Breast epithelium (tissue), 4 donors: ENCODE measurements around the gene PKD2L1. TPM values are rescaled to one million over a fixed set of nuclear protein-coding genes. Genes with fewer than 3 reads are reported as not detected.
A peak's percentile ranks its signal among the peaks of the same experiment; 100 is the strongest.

Source experiments
- DNase-seq, 2 donors: peaks; one replicate each; pipeline ENCODE4 v3.0.0-alpha.2; 2019; ENCODE audit warnings: low spot score in 2 of 2
- H3K27ac ChIP-seq, 2 donors: fragments of 200-600 bp; sonication (generic) in 1 of 2; one replicate each; pipeline ENCODE4 v1.5.1; 2016 to 2019; ENCODE audit warnings: mild to moderate bottlenecking in 1 of 2
- H3K27me3 ChIP-seq, 2 donors: fragments of 200-600 bp; sonication (generic) in 1 of 2; one replicate each; pipeline versions ENCODE4 v1.5.1 to v1.6.0; 2017 to 2019; ENCODE audit warnings: control low read depth in 1 of 2, mild to moderate bottlenecking in 1 of 2
- H3K36me3 ChIP-seq: fragments of 200-600 bp; one replicate; pipeline ENCODE4 v1.5.1; 2019
- H3K4me1 ChIP-seq, 2 donors: fragments of 200-600 bp; sonication (generic); one replicate each; pipeline ENCODE4 v1.5.1; 2016 to 2019; ENCODE audit warnings: control low read depth in 1 of 2
- H3K4me3 ChIP-seq, 3 donors: fragments of 200-600 bp; sonication (generic); 1 replicate in 2 of 3; 2 replicates in 1 of 3; pipeline ENCODE4 v1.5.1; 2016 to 2019; ENCODE audit warnings: mild to moderate bottlenecking in 3 of 3, moderate library complexity in 2 of 3
- H3K9me3 ChIP-seq, 2 donors: fragments of 200-600 bp; sonication (generic) in 1 of 2; one replicate each; pipeline ENCODE4 v1.5.1; 2016 to 2019; ENCODE audit warnings: control low read depth in 1 of 2
- CTCF ChIP-seq, 3 donors: fragments of 450-650 bp; IDR thresholded peaks; one replicate each; pipeline ENCODE4 v1.5.1; 2016 to 2017; ENCODE audit warnings: antibody characterized with exemption in 3 of 3, mild to moderate bottlenecking in 3 of 3, moderate library complexity in 3 of 3
- POLR2A ChIP-seq: fragments of 450-650 bp; IDR thresholded peaks from one replicate; pipeline ENCODE4 v1.6.1; 2016; ENCODE audit warnings: antibody characterized with exemption, mild to moderate bottlenecking, moderate library complexity
- POLR2AphosphoS5 ChIP-seq, 3 donors: sonication (generic); formaldehyde crosslinking; IDR thresholded peaks; one replicate each; pipeline ENCODE4 v1.6.1; 2017; ENCODE audit warnings: antibody characterized with exemption in 3 of 3
- intact Hi-C: fragments of 100-400 bp; cut with DNase I; formaldehyde crosslinking; loops from one replicate; pipeline ENCODE4 v1.15.1; 2023; ENCODE audit warnings: low total_unique reads
- total RNA-seq, 3 donors: library from RNA; depleted of rRNA; stranded (reverse); fragments of >200 nt; gene quantifications; one replicate each; pipeline ENCODE4 v1.1.0, GENCODE V29; 2016

The PKD2L1 gene
- total RNA-seq, 3 donors from 2014 or later, result 0.32 to 1.5 TPM; not detected in 1

- peak overlapping the region; percentile 54 to 84 (median 71) for H3K4me3 ChIP-seq
- H3K36me3 ChIP-seq, result no peaks in the 10 kb centered on the region
- peak overlapping the region in 1 of 2 donors; percentile 4 for H3K27ac ChIP-seq
- TF ChIP-seq POLR2A (no peak), POLR2AphosphoS5 (IDR thresholded peaks at IDR 0.05) (no peak), CTCF (IDR thresholded peaks at IDR 0.05) (no peak)
- H3K27me3 ChIP-seq, result no peaks in the 10 kb centered on the region
- intact Hi-C loops, result no loop called here
- peaks cover 0 to 3% of the 10 kb centered on the region in 2 donors for H3K4me1 ChIP-seq
- H3K9me3 ChIP-seq, result no peaks in the 10 kb centered on the region
- no peak for DNase-seq
Measured at GRCh38 chr10:100347568-100348195, 17.7 kb upstream of the PKD2L1 start.

- Histone ChIP-seq H3K27me3 (no peaks in the 10 kb centered on the region), H3K9me3 (no peaks in the 10 kb centered on the region), H3K4me1 (peaks cover 0 to 3% of the 10 kb centered on the region in 2 donors), H3K36me3 (no peaks in the 10 kb centered on the region), H3K27ac (peak within 1 kb of the TSS; percentile 4 to 67), H3K4me3 (peak within 1 kb of the TSS; percentile 54 to 84 (median 71))
- intact Hi-C loops, result no loop called here
- TF ChIP-seq POLR2AphosphoS5 (IDR thresholded peaks at IDR 0.05), result peak in 1 of 3 donors; percentile 32
- no peak for TF ChIP-seq POLR2A
- peak; percentile 78 to 87 for DNase-seq
Measured at GRCh38 chr10:100346765-100347567, 16.9 kb upstream of the PKD2L1 start, which contains the start of gene SCD. Gene SCD (plus strand): TSS chr10:100347233. CDS start chr10:100347505, 272 bp downstream.

- Histone ChIP-seq H3K4me3 (peak overlapping the region; percentile 54 to 84 (median 71)), H3K36me3 (no peaks in the 10 kb centered on the region), H3K9me3 (no peaks in the 10 kb centered on the region), H3K27me3 (no peaks in the 10 kb centered on the region), H3K27ac (peak overlapping the region; percentile 4 to 67), H3K4me1 (peaks cover 0 to 3% of the 10 kb centered on the region in 2 donors)
- intact Hi-C loops, result no loop called here
- no peak for TF ChIP-seq CTCF (IDR thresholded peaks at IDR 0.05)
- no peak for TF ChIP-seq POLR2A
- no peak for TF ChIP-seq POLR2AphosphoS5 (IDR thresholded peaks at IDR 0.05)
- no peak for DNase-seq
Measured at GRCh38 chr10:100346351-100346764, 16.3 kb upstream of the PKD2L1 start.

- no peaks in the 10 kb centered on the region for H3K27me3 ChIP-seq
- no peak for TF ChIP-seq POLR2AphosphoS5 (IDR thresholded peaks at IDR 0.05)
- TF ChIP-seq CTCF (IDR thresholded peaks at IDR 0.05), result no peak
- no peak for TF ChIP-seq POLR2A
- peak overlapping the region in 1 of 2 donors; percentile 67 for H3K27ac ChIP-seq
- peaks cover 0 to 3% of the 10 kb centered on the region in 2 donors for H3K4me1 ChIP-seq
- intact Hi-C loops, result no loop called here
- DNase-seq, result no peak
- H3K9me3 ChIP-seq, result no peaks in the 10 kb centered on the region
- H3K36me3 ChIP-seq, result no peaks in the 10 kb centered on the region
- peak overlapping the region; percentile 54 to 84 (median 71) for H3K4me3 ChIP-seq
Measured at GRCh38 chr10:100345570-100346330, 15.7 kb upstream of the PKD2L1 start.

GRCh38 chr10:100344241-100344788 is 14.3 kb upstream of the PKD2L1 start:
- peaks cover 0 to 3% of the 10 kb centered on the region in 2 donors for H3K4me1 ChIP-seq
- H3K27me3 ChIP-seq, result no peaks in the 10 kb centered on the region
- no peak for TF ChIP-seq POLR2AphosphoS5 (IDR thresholded peaks at IDR 0.05)
- TF ChIP-seq CTCF (IDR thresholded peaks at IDR 0.05), result no peak
- H3K4me3 ChIP-seq, result no peak overlapping the region
- DNase-seq, result no peak
- H3K36me3 ChIP-seq, result no peaks in the 10 kb centered on the region
- no peak overlapping the region for H3K27ac ChIP-seq
- no peaks in the 10 kb centered on the region for H3K9me3 ChIP-seq
- intact Hi-C loops, result no loop called here
